Bronchial epithelial cell (primary cell): ENCODE data around the gene GPATCH8. TPM values are rescaled to one million over a fixed set of nuclear protein-coding genes. Genes with fewer than 3 reads are reported as not detected.

Experiments used
- DNase-seq: peaks from one replicate; pipeline ENCODE4 v3.0.0-alpha.2; 2010; ENCODE audit warnings: low read depth
- FAIRE-seq: peaks from 2 replicates; lab custom pipeline; 2011; peaks lifted over from hg19 to GRCh38; lab: Jason Lieb, UNC
- H3K27me3 ChIP-seq: 2 replicates; pipeline ENCODE4 v1.5.1; 2011; ENCODE audit warnings: low read length; ENCODE audit not compliant: control insufficient read depth, insufficient read depth
- H3K36me3 ChIP-seq: 2 replicates; pipeline ENCODE4 v1.5.1; 2011; ENCODE audit warnings: low read length; ENCODE audit not compliant: control insufficient read depth, insufficient read depth
- H3K4me3 ChIP-seq: 2 replicates; pipeline ENCODE4 v1.5.1; 2011; ENCODE audit warnings: mild to moderate bottlenecking, low read depth, low read length, control low read depth
- total RNA-seq: library from RNA; depleted of rRNA; stranded (reverse); fragments of >200 nt; gene quantifications from 2 replicates; pipeline ENCODE4 v1.2.1, GENCODE V29; 2014
- TF ChIP-seq, protein P1 (sequence below): IDR thresholded peaks from 2 replicates; pipeline ENCODE4 v1.5.1; 2011; ENCODE audit warnings: mild to moderate bottlenecking, moderate library complexity, low read length, control low read depth, inconsistent platforms; ENCODE audit not compliant: insufficient read depth, severe bottlenecking

Gene GPATCH8
- total RNA-seq, 1 donor from 2014 or later: 14.2 TPM

DNA sequence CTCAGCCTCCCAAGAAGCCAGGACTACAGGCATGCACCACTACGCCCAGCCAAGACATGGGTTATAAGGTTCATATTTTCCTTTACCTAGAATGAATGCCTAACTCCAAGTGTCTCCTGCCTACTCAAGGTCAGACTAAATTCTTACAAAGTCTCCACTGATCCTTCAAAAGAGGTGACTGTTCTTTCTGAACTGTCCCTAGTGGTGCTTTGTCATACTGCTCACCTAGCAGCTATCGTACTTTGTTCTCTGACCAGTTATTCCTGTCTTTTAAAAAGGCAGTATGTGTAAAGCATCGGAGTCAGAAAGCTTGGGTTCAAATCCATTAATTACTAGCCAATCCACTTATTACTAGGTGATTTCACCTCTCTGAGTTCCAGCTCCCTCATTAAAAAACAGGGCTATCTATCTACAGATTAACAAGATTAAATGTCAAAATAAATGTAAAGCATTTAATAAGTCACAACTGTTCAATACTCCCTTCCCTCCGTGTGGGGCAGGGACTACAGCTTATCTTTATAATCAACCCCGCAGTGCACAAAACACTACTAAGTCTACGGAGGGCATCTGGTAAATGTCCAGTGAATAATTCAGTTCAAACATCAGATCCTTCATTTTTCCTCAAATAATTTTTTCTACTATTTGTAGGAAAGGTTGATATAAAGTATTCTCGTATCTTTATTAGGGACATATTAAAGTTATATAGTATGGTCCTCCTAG lies 93.7 kb downstream of the GPATCH8 start:
- no peak for FAIRE-seq
- Histone ChIP-seq H3K27me3 (no peaks in the 10 kb centered on the region), H3K4me3 (no peak overlapping the region), H3K36me3 (no peaks in the 10 kb centered on the region)
- DNase-seq: no peak
- TF ChIP-seq, protein P1, sequence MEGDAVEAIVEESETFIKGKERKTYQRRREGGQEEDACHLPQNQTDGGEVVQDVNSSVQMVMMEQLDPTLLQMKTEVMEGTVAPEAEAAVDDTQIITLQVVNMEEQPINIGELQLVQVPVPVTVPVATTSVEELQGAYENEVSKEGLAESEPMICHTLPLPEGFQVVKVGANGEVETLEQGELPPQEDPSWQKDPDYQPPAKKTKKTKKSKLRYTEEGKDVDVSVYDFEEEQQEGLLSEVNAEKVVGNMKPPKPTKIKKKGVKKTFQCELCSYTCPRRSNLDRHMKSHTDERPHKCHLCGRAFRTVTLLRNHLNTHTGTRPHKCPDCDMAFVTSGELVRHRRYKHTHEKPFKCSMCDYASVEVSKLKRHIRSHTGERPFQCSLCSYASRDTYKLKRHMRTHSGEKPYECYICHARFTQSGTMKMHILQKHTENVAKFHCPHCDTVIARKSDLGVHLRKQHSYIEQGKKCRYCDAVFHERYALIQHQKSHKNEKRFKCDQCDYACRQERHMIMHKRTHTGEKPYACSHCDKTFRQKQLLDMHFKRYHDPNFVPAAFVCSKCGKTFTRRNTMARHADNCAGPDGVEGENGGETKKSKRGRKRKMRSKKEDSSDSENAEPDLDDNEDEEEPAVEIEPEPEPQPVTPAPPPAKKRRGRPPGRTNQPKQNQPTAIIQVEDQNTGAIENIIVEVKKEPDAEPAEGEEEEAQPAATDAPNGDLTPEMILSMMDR: no peak

DNA sequence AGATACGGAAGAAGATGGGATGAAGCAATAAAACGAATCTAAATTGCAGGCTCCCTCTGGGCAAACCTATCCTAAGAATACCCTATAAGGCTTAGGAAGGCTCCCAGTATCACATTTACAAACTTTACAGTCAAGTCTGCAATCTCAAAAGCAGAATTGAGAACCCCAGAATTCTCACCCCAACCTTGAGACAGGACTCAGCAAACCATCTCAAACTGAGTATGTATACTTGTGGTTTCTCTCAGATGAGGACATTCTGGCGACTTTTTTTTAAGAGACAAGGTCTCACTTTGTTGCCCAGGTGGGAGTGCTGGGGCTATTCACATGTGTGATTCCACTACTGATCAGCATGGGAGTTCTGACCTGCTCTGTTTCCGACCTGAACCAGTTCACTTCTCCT lies 94.4 kb downstream of the GPATCH8 start:
- TF ChIP-seq, protein P1: no peak
- no peak for DNase-seq
- H3K36me3 ChIP-seq: no peaks in the 10 kb centered on the region
- no peak for FAIRE-seq
- no peaks in the 10 kb centered on the region for H3K27me3 ChIP-seq
- no peak overlapping the region for H3K4me3 ChIP-seq

DNA sequence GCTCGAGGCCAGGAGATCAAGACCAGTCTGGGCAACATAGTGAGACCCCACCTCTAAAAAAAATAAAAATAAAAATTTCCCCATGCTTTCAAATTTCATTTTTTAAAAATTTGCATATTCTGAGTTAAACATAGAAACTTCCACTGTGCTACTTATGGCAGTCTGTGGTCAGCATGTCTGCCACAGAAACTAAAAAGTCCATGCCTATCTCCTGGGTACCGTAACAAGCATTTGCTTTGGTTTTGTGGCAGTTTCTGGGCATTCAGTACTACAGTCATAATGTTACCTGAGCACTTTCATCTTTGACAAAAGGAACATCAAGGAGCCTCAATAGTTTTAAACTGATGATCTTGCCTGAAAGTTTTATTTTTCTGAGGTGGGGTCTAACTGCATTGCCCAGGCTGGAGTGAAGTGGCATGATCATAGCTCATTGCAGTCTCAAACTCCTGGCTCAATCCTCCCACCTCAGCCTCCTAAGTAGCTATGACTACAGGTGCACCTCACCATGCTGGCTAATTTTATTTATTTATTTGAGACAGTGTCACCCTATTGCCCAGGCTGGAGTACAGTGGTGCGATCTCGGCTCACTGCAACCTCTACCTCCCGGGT lies 100.5 kb downstream of the GPATCH8 start:
- Histone ChIP-seq H3K27me3 (no peaks in the 10 kb centered on the region), H3K36me3 (peaks cover 24% of the 10 kb centered on the region), H3K4me3 (no peak overlapping the region)
- TF ChIP-seq, protein P1: no peak
- no peak for FAIRE-seq
- DNase-seq: no peak

DNA sequence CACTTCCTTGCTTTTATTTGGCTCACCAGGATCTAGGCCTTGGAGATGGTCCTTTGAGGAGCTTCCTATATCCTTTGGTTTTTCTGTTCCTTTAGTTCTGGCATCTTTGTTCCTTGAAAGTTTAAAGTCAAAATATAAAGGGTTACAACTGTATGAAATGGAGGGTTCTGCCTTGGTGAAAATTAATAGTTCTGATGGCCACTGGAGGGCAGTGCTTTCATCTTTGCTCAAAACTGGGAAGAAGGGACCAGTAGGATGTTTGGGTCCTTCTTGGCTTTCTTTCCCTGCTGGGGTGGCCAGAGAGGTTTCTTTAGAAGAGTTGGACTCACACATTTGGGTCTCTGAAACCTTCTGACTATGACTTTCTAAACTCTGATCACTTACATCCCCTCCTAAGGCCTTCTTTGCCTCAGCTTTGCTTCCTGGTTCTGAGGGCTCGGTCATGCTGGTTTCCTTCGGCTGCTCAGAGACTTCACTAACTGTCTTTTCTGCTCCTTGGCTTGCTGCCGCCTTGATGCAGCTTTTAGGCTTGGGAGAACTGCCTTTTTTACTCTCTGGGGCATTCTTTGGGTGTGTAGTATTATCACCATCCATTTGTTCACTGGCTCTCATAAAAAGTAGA lies 102.9 kb downstream of the GPATCH8 start:
- FAIRE-seq: no peak
- DNase-seq: peak; percentile 18
- Histone ChIP-seq H3K4me3 (no peak overlapping the region), H3K36me3 (peaks cover 27% of the 10 kb centered on the region), H3K27me3 (no peaks in the 10 kb centered on the region)
- TF ChIP-seq, protein P1: peak; percentile 50

DNA sequence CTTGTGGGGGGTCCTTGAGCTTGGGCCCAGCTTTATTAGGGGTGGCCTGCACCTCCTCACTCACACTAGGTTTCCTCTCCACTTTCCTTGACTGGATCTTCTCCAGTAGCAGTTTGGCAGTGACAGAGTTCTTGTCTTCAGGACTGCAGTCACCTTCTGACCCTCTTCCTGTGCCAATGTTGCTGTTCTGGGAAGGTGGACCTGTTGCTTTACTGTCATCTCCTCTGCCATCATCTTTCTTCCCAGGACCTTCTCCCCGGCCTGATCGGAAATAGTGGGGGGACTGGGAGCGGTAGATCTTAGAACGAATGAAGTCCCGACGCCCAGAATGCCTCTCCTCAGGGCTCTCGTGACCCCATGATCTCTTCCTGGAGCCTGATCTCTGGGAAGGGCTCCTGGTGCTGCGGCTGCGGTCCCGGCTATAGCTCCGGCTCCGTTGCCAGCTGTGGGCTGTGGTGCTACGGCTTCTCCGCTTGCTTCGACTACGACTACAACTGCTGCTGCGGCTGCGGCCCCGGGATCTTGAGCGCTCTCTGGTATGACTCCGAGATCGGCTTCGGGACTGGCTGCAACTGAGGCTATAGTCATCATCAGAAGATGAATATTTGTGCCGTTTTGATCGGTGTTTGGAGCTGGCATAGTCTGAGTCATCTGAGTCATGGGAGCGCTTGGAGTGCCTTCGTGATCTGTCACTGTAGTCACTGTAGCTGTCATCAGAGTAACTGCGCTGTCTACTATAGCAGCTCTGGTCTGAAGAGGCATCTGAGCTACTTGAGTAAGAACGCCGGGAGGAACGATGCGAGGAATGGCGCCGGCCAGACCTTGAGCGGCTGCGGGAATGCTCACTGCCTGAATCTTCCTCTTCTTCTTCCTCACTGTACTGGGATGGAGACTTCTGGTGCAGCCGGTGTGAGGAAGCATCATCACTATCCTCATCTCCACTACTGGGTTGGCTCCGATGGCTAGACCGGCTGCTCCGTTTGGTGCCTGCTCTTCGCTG lies 104.2 kb downstream of the GPATCH8 start:
- Histone ChIP-seq H3K4me3 (no peak overlapping the region), H3K27me3 (no peaks in the 10 kb centered on the region), H3K36me3 (peaks cover 27% of the 10 kb centered on the region)
- peak; percentile 75 for FAIRE-seq
- DNase-seq: no peak
- TF ChIP-seq, protein P1: no peak
